ENCODE results near the gene INAFM1.
"Not testable (repeated sequence)": the region's sequence is repeated elsewhere in the genome, so short reads cannot be mapped to it uniquely, and the experiment has no call there.

Gene INAFM1

GRCh38 chr19:47274891-47275761, 441 bp downstream of the INAFM1 start:
- Histone ChIP-seq H3K9ac (no peak overlapping the region), H3K36me3 (ENCODE audit: control insufficient read depth, insufficient read depth, low read length) (no peaks in the 10 kb centered on the region), H2AFZ (no peak overlapping the region), H3K4me3 (ENCODE audit: low read depth, low read length) (no peak overlapping the region), H3K27me3 (ENCODE audit: control insufficient read depth, insufficient read depth, low read length) (no peaks in the 10 kb centered on the region), H3K27ac (peak overlapping the region; percentile 53), H3K4me2 (ENCODE audit: low read length) (peak overlapping the region; percentile 55), H3K79me2 (no peaks in the 10 kb centered on the region), H3K9me3 (ENCODE audit: control insufficient read depth, low read length) (no peaks in the 10 kb centered on the region), H3K4me1 (no peaks in the 10 kb centered on the region)
- TF ChIP-seq CTCF (IDR thresholded peaks at IDR 0.05), result no peak

DNA sequence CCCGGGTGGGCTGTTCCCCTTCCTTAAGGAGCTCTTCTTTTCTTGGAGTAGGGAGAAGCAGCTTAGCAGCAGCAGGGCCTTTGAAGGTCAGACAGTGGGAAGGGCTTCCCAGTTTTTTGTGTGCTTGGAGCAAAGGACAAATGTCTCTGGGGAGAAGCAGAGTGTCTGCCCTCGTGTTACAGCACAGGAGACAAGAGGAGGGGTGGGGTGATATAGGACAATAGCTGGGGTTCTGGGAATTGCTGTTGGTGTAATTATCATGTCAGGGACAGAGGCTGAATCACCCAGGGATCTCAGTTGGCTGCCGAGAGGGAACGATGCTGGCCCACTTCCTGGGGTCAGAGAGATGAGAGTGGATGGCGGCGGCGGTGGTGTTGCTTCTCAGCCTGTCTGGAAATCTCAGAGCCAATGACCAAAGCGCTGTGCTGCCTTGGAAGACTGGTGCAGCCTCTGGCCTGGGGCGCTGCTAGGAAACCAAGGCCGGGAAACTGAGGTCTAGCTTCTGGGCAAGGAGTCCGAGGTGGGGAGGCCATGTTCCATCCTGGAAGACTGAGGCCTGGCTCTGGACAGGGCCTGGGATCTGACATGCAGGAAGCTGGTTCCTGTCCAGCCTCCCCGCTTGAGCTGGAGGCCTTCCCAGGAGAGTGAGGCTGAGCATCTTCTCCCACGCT, 1.2 kb downstream of the INAFM1 start:
- no peak for TF ChIP-seq CTCF (IDR thresholded peaks at IDR 0.05)

DNA sequence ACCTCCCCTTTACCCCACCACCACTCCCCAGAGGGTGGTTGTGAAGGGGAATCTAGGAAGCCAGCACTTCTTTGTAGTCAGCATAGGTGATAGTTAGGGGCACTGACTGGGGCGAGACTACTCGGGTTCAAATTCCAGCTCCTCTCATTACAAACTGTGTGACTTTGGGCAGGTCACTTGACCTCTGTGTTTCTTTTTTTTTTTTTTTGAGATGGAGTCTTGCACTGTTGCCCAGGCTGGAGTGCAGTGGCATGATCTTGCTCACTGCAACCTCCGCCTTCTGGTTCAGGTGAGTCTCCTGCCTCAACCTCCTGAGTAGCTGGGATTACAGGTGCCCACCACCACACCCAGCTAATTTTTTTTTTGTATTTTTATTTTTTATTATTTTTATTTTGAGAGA, 1.8 kb downstream of the INAFM1 start:
- not testable (repeated sequence) for H3K4me3 ChIP-seq (ENCODE audit: low read depth, low read length); H3K4me1 ChIP-seq; H3K79me2 ChIP-seq; H3K4me2 ChIP-seq (ENCODE audit: low read length); H3K9me3 ChIP-seq (ENCODE audit: control insufficient read depth, low read length); H3K27ac ChIP-seq; H2AFZ ChIP-seq; H3K9ac ChIP-seq; H3K27me3 ChIP-seq (ENCODE audit: control insufficient read depth, insufficient read depth, low read length); H3K36me3 ChIP-seq (ENCODE audit: control insufficient read depth, insufficient read depth, low read length)

More for the DNA sequence above, 1.2 kb downstream of the INAFM1 start:
- Histone ChIP-seq H3K27ac (peak overlapping the region; percentile 53), H3K27me3 (ENCODE audit: control insufficient read depth, insufficient read depth, low read length) (no peaks in the 10 kb centered on the region), H3K9ac (no peak overlapping the region), H3K4me2 (ENCODE audit: low read length) (no peak overlapping the region), H3K4me3 (ENCODE audit: low read depth, low read length) (no peak overlapping the region), H2AFZ (no peak overlapping the region), H3K4me1 (no peaks in the 10 kb centered on the region), H3K79me2 (no peaks in the 10 kb centered on the region), H3K9me3 (ENCODE audit: control insufficient read depth, low read length) (no peaks in the 10 kb centered on the region), H3K36me3 (ENCODE audit: control insufficient read depth, insufficient read depth, low read length) (no peaks in the 10 kb centered on the region)

DNA sequence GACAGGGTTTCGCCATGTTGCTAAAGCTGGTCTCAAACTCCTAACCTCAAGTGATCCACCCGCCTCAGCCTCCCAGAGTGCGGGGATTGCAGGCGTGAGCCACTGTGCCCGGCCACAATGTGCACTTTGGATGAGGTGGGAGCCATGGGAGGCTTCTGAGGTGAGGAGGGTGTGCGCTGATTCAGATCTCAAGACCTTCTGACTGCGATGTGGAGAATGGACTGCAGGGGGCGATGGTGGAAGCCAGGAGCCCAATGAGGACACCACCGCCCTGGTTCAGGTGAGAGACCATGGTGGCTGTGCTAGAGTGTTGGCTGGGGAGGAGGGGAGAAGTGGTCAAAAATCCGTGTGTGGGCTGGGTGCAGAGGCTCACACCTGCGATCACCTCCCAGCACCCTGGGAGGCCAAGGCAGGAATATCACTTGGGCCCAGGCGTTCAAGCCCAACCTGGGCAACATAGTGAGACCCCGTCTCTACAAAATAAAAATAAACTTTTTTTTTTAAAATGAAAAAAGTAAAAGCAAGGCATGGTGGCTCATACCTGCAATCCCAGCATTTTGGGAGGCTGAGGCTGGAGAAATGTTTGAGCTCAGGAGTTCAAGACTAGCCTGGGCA, 5.6 kb downstream of the INAFM1 start:
- Histone ChIP-seq H3K9me3 (ENCODE audit: control insufficient read depth, low read length) (no peaks in the 10 kb centered on the region), H3K36me3 (ENCODE audit: control insufficient read depth, insufficient read depth, low read length) (no peaks in the 10 kb centered on the region), H3K4me3 (ENCODE audit: low read depth, low read length) (no peak overlapping the region), H3K79me2 (no peaks in the 10 kb centered on the region), H3K9ac (no peak overlapping the region), H3K4me1 (no peaks in the 10 kb centered on the region), H3K27ac (no peak overlapping the region), H3K4me2 (ENCODE audit: low read length) (no peak overlapping the region), H2AFZ (no peak overlapping the region), H3K27me3 (ENCODE audit: control insufficient read depth, insufficient read depth, low read length) (no peaks in the 10 kb centered on the region)
- peak; percentile 28 for TF ChIP-seq CTCF (IDR thresholded peaks at IDR 0.05)

DNA sequence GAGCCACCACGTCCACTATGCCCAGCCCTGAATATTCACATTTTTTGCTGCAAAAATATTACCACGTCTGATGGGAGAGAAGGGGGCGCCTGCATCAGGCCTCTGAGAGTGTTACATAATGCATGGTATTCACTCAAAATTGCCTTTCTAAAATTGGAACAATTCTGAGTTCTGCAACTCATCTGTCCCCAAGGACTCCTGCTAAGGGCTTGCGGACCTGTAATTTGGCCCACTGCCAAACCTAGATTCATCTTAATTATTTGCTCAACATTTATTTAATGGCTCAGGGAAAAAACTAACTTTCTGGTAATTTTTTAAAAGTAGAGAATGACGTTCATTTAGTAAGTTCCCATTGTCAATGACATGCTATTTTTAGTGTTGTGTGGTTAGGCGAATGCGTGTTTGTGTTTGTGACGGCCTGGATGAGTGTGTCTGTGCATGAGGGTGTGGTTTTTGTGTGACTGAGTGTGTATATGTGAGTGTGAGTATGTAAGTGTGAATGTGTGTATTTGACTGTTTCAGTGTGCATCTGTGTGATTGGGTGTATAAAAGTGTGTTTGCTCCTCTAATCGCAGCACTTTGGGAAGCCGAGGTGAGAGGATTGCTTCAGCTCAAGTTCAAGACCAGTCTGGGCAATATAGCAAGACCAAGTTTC, 8.8 kb downstream of the INAFM1 start:
- Histone ChIP-seq H3K4me1 (no peaks in the 10 kb centered on the region), H3K79me2 (no peaks in the 10 kb centered on the region), H3K9ac (no peak overlapping the region), H3K9me3 (ENCODE audit: control insufficient read depth, low read length) (no peaks in the 10 kb centered on the region), H3K4me3 (ENCODE audit: low read depth, low read length) (no peak overlapping the region), H3K36me3 (ENCODE audit: control insufficient read depth, insufficient read depth, low read length) (no peaks in the 10 kb centered on the region), H3K27ac (no peak overlapping the region), H3K4me2 (ENCODE audit: low read length) (no peak overlapping the region), H2AFZ (no peak overlapping the region), H3K27me3 (ENCODE audit: control insufficient read depth, insufficient read depth, low read length) (no peaks in the 10 kb centered on the region)
- TF ChIP-seq CTCF (IDR thresholded peaks at IDR 0.05), result no peak
